Gastrocnemius medialis (tissue), 4 donors: Measurements from ENCODE around the gene DLEC1.

Experiments
- POLR2A ChIP-seq, 2 donors: fragments of 450-650 bp; IDR thresholded peaks; one replicate each; pipeline ENCODE4 v1.6.1; 2017; ENCODE audit warnings: antibody characterized with exemption in 2 of 2, mild to moderate bottlenecking in 2 of 2, moderate library complexity in 2 of 2
- TF ChIP-seq, protein P1 (sequence below), 5 experiments: fragments of 450-650 bp in 3 of 5; fragments of 200-600 bp in 2 of 5; sonication (generic) in 2 of 5; IDR thresholded peaks in 4 of 5; conservative IDR thresholded peaks in 1 of 5; 1 replicate in 4 of 5; 2 replicates in 1 of 5; pipeline ENCODE4 v1.5.1; 2016 to 2019; ENCODE audit warnings: antibody characterized with exemption in 5 of 5, mild to moderate bottlenecking in 3 of 5, moderate library complexity in 3 of 5

DNA sequence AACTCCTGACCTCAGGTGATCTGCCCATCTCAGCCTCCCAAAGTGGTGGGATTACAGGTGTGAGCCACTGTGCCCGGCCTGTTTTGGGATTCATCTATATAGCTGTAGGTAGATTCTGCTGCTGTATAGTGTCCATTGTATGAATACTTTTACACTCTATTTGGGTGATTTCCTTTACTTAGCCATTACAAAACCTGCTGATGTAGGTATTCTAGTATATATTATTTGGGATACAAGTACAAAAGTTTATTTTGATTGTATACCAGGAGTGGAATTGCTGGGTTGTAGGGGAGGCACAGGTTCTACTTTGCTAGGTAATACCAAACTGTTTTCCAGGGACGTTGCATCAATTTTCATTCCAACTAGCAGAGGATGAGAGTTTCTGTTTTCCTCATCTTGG is 116.8 kb downstream of the DLEC1 start:
- TF ChIP-seq, protein P1, sequence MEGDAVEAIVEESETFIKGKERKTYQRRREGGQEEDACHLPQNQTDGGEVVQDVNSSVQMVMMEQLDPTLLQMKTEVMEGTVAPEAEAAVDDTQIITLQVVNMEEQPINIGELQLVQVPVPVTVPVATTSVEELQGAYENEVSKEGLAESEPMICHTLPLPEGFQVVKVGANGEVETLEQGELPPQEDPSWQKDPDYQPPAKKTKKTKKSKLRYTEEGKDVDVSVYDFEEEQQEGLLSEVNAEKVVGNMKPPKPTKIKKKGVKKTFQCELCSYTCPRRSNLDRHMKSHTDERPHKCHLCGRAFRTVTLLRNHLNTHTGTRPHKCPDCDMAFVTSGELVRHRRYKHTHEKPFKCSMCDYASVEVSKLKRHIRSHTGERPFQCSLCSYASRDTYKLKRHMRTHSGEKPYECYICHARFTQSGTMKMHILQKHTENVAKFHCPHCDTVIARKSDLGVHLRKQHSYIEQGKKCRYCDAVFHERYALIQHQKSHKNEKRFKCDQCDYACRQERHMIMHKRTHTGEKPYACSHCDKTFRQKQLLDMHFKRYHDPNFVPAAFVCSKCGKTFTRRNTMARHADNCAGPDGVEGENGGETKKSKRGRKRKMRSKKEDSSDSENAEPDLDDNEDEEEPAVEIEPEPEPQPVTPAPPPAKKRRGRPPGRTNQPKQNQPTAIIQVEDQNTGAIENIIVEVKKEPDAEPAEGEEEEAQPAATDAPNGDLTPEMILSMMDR (IDR thresholded peaks at IDR 0.05 in 4 of 5, conservative IDR thresholded peaks at IDR 0.05 in 1 of 5) = no peak
- no peak for TF ChIP-seq POLR2A (IDR thresholded peaks at IDR 0.05)
